GM18873 (cell line): ENCODE measurements around the gene PUSL1.

Source experiments
- ATAC-seq: cut with Tn5 transposase; IDR thresholded peaks from one replicate; pipeline ENCODE4 v1.9.1; 2021; ENCODE audit warnings: mild to moderate bottlenecking, moderate library complexity, moderate number of reproducible peaks; ENCODE audit not compliant: unreplicated experiment, low FRiP score

The PUSL1 gene

DNA sequence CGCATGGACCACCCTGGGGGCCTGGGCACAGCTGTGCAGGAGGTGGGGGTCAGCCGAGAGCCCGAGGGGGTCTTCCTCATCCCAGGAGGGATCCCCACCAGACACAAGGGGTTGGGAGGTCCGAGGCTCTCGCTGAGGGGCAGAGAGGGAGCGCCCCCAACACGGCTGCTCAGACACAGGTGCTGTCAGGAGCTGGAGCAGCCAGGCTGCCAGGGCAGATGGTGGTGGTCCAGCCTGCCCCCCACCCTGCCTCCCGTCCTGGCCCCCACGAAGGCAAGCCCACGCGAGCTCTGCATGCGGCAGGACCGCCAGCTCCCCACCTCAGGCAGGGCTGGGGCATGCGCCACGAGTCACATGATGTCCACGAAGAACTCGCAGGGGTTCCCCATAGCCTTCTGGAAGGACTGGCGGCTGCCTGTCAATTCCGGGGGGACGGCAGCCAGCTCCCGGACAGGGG is 27.4 kb downstream of the PUSL1 start:
- no peak for ATAC-seq

DNA sequence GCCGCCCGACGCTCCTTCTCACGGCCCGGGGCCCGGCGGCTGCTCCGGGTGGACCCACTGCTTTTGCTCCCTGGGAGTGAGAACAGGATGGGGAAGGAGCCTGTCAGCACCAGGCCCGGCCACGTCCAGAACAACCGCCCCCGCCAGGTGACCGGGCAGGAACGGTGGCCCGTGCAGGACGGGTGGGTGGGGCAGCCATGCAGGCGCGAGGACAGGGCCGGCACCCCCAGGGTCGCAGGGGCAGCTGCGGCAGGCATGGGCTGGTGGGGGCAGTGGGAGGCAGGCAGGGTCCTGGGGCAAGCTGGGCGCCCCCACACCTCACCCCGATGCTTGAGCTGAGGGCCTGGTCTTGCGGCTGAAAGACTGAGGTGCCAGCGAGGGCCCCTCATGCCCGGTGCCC is 28.0 kb downstream of the PUSL1 start:
- ATAC-seq = no peak

GRCh38 chr1:1336931-1337792 is 28.8 kb downstream of the PUSL1 start:
- no peak for ATAC-seq

DNA sequence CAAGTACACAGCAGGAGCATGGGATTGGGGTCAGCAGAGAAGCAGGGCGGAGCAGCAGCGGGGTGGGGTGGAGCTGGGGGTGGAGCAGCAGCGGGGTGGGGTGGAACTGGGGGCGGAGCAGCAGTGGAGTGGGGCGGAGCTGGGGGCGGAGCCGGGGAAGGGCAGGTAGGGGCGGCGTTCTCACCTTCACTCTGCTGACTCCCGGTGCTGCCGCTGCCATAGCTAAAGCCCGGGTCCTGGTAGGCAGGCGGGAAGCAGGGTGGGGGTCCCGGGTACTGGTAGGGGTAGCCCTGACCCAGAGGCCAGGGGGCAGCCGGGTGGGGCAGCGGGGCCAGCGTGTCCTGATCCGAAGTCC is 29.4 kb downstream of the PUSL1 start:
- ATAC-seq = no peak

DNA sequence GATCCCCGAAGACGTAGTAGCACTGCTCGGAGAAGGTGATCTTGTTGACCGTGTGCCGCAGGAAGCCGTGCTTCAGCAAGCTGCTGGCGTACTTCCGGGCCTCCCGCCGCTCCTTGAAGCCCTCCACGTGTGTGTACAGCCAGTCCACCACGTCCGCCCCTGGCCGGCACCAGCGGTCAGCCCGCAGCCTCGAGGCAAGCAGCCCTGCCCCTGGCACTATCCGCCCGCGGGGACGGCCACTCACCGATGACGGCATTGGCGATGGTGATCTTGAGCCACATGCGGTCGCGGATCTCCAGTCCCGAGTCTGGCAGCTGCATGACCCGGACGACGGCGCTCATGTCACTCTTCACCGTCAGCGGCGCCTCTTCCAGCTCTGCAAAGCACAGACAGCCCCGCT is 29.9 kb downstream of the PUSL1 start:
- ATAC-seq = no peak

DNA sequence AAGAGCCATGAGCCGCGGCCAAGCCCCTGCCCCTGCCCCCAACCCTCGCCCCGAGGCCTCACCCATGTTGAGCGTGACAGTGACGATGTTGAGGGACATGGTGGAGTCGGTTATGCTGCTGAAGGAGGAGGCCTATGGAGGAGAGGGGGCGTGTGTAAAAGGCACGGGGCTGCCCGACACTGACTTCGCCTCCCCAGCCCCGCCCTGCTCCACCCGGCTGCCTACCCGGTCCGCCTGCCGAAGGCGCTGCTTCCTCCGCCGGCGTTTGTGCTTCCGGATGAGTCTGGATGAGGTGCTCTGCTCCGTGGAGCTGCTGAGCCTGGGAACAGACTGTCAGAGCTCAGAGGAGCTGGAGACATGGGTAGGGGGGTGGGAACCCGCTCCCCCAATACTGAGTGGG is 31.8 kb downstream of the PUSL1 start:
- no peak for ATAC-seq

- ATAC-seq = no peak
Measured at GRCh38 chr1:1340791-1341548, 32.6 kb downstream of the PUSL1 start.

- ATAC-seq = no peak
Measured at GRCh38 chr1:1341549-1342021, 33.2 kb downstream of the PUSL1 start.

- no peak for ATAC-seq
Measured at GRCh38 chr1:1342061-1342562, 33.7 kb downstream of the PUSL1 start.

DNA sequence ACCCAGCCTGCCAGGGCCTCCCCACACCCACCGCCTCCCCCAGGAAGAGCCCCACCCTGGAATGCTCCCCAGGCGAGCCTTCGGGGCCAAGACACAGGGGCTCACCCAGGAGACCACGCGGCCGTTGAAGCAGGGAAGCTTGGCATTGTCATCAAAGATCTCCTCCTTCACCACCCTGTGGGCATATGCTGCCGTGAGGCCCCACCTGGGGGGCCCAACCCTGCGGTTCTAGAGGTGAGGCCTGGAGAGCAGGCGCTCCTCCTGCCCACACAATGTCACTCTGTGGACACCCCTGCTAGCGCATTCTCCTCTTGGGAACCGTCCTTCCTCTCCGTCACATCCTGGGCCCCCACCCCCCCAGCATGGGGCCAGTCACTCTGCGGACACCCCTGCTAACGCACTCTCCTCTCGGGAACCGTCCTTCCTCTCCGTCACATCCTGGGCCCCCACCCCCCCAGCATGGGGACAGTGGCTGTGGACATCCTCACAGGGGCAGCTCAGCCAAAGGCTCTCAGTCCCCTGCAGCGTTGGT is 34.3 kb downstream of the PUSL1 start:
- ATAC-seq = no peak

GRCh38 chr1:1343811-1344421 is 35.5 kb downstream of the PUSL1 start:
- no peak for ATAC-seq

GRCh38 chr1:1344655-1345361 is 36.4 kb downstream of the PUSL1 start:
- ATAC-seq = no peak

GRCh38 chr1:1345384-1345783 is 37.0 kb downstream of the PUSL1 start:
- no peak for ATAC-seq

GRCh38 chr1:1345860-1346500 is 37.6 kb downstream of the PUSL1 start:
- no peak for ATAC-seq

- ATAC-seq = no peak
Measured at GRCh38 chr1:1346501-1346890, 38.1 kb downstream of the PUSL1 start.

GRCh38 chr1:1347026-1347595 is 38.7 kb downstream of the PUSL1 start:
- ATAC-seq = no peak

GRCh38 chr1:1347663-1348419 is 39.4 kb downstream of the PUSL1 start:
- ATAC-seq = no peak

DNA sequence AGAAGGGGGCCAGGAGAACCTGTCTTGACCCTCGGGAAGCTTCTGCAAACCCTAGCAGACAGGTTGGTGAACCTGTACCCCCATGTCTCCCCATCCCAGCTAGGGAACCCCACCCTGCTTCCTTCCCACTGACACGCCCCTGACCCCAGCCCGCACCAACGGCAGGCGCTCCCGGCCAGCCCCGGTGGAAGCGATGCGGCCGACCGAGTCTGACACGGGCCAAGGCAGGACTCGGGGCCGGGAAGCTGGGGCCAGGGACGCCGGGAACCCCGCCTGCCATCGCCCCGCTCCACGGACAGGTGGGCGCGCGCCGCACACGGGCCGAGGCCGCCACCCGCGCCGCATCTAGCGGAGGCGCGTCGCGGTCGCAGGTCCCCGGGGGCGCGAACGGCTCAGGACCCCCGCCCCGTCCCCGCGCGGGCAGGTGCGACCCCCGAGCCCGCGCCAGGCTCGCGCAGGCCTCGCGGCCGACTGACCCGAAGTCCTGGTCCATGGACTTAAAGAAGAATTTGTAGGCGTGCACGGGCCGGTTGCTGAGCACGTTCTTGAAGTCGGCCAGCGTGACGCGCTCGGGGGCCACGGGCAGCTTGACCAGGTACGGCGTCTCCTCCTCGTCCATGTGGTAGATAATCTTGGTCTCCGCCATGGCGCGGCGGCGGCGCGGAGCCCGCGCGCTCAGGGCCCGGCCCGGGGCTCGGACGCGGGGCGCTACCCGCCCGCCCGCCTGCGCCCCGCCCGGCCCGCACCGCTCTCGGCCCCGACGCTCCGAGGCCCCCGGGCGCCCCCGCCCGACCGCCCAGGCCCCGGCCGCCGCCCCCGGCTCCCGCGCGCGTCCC is 40.2 kb downstream of the PUSL1 start:
- no peak for ATAC-seq
